ENCODE data around the gene MAT2B.
A peak's percentile ranks its signal among the peaks of the same experiment; 100 is the strongest.

DNA sequence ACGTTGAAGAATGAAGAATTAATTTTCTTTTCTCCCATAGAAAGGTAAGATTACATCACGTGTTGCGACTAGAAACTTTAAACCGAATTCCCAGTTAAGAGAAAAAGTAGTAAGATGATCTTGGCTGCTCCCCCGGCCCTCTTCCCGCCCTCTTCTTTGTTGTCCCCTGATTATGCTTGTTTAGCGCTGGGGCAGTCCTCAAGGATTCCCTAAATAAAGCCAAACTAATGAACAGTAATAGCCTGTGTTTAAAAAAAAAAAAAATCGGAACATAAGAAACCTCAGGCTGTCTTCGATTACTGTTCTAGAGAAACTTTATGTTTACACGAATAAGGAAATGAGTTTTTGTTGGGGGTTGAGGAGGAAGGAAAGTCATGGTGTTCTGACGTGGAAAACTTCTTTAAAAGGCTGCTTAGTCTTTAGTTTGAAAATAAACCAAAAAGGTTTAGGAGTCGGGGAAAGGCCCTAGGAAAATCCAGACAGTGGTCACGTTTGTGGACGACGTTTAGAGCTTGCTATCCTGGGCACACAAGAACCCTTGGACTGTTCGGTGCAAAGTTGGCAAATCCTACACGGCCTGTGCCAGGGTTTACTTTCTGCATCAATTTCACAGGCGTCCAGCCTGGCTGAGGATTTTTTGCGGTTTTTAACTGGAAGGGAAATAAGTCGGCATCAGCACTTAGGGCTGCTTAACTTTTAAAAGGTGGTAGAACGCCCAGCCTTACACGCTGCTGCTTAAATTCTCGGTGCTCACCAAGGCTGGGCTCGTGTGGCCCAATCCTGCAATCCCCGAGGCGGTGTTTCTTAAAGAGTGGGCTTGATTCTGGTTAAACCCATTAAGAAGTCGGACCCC lies 1.1 kb upstream of the MAT2B start:
- no peak for TF ChIP-seq CTCF (IDR thresholded peaks at IDR 0.05)
- TF ChIP-seq POLR2AphosphoS5 (IDR thresholded peaks at IDR 0.05) = peak in 1 of 3 donors; percentile 20

All from stomach (tissue), 4 donors.